Measurements from ENCODE around the gene TACC2.
"Not testable (repeated sequence)": the region's sequence is repeated elsewhere in the genome, so short reads cannot be mapped to it uniquely, and the experiment has no call there.

Gene TACC2, protein sequence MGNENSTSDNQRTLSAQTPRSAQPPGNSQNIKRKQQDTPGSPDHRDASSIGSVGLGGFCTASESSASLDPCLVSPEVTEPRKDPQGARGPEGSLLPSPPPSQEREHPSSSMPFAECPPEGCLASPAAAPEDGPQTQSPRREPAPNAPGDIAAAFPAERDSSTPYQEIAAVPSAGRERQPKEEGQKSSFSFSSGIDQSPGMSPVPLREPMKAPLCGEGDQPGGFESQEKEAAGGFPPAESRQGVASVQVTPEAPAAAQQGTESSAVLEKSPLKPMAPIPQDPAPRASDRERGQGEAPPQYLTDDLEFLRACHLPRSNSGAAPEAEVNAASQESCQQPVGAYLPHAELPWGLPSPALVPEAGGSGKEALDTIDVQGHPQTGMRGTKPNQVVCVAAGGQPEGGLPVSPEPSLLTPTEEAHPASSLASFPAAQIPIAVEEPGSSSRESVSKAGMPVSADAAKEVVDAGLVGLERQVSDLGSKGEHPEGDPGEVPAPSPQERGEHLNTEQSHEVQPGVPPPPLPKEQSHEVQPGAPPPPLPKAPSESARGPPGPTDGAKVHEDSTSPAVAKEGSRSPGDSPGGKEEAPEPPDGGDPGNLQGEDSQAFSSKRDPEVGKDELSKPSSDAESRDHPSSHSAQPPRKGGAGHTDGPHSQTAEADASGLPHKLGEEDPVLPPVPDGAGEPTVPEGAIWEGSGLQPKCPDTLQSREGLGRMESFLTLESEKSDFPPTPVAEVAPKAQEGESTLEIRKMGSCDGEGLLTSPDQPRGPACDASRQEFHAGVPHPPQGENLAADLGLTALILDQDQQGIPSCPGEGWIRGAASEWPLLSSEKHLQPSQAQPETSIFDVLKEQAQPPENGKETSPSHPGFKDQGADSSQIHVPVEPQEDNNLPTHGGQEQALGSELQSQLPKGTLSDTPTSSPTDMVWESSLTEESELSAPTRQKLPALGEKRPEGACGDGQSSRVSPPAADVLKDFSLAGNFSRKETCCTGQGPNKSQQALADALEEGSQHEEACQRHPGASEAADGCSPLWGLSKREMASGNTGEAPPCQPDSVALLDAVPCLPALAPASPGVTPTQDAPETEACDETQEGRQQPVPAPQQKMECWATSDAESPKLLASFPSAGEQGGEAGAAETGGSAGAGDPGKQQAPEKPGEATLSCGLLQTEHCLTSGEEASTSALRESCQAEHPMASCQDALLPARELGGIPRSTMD (N-terminal part only)

GRCh38 chr10:121988361-121989324 is at the start of gene TACC2:
TACC2 (plus strand) TSS chr10:121989163; CDS start chr10:122021982, 32,819 bp downstream.
- peak; percentile 54 for DNase-seq

DNA sequence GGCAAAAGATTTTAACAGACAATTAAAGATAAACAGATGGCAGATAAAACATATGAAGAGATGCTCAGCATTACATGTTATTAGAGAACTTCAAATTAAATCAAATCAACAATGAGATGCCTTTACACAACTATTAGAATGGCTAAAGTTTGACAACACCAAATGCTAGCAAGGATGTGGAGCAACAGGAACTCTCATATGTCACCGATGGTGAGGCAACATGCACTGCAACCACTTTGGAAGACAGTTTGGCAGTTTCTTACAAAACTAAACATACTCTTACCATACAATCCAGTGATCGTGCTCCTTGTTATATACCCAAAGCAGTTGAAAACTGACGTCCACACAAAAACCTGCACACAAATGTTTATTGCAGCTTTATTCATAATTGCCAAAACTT is 47.4 kb upstream of the TACC2 start:
- DNase-seq = no peak

GRCh38 chr10:121942749-121943416 is 46.1 kb upstream of the TACC2 start:
- no peak for DNase-seq

- no peak for DNase-seq
Observed at GRCh38 chr10:121947343-121948330, 41.3 kb upstream of the TACC2 start.

DNA sequence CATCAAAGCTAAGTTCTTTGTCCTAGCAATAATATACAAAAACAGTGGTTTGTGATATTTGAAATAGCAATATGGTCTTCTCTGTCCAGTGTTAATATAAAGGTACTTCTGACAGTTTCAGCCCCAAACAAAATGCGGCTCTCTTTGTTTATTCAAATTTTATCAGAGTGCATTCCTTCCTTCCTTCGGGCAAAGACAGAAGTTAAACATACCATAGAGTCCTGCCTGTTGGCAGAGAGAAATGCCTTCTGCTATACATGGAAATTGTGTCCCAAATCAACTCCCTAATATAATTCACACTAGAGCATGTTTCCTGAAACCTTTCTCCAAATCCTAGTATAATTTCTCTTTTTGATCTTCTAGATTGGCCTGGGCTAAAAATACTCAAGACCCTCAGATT is 39.9 kb upstream of the TACC2 start:
- no peak for DNase-seq

DNA sequence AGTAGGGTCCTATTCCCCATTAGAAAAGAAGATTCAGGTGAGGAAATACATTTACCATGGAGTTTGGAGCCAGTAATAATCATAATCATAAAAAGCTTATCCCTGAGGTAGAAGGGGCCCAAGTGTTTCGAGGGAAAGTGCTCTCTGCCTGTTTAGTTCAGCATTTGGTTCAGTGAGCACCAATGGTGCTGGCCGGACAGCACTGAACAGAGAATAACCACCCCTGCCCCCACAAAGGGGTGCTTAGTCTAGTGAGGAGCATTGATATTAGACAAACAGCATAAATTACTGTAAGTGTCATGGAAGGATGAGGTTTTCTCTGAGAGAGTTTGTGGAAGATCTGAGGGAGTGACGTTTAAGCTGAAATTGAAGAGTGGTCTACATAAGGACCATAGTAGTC is 39.5 kb upstream of the TACC2 start:
- no peak for DNase-seq

DNA sequence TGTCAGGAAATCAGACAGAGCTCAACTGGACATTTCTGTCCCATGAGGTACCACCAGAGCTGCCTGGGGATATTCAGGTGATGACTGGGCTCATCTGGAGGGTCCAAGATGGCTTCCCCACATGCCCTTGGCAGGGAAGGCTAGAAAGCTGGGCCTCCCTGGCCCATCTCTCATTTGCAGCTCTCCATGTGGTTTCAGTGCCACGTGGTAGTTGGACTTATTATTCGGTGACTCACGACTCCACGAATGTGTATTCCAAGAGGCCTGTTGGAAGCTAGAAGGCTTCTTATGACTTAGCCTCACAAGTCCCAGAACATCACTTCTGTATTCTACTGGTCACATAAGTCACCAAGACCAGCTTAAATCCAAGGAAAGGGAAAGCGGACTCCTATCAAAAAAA is 36.7 kb upstream of the TACC2 start:
- DNase-seq = no peak

DNA sequence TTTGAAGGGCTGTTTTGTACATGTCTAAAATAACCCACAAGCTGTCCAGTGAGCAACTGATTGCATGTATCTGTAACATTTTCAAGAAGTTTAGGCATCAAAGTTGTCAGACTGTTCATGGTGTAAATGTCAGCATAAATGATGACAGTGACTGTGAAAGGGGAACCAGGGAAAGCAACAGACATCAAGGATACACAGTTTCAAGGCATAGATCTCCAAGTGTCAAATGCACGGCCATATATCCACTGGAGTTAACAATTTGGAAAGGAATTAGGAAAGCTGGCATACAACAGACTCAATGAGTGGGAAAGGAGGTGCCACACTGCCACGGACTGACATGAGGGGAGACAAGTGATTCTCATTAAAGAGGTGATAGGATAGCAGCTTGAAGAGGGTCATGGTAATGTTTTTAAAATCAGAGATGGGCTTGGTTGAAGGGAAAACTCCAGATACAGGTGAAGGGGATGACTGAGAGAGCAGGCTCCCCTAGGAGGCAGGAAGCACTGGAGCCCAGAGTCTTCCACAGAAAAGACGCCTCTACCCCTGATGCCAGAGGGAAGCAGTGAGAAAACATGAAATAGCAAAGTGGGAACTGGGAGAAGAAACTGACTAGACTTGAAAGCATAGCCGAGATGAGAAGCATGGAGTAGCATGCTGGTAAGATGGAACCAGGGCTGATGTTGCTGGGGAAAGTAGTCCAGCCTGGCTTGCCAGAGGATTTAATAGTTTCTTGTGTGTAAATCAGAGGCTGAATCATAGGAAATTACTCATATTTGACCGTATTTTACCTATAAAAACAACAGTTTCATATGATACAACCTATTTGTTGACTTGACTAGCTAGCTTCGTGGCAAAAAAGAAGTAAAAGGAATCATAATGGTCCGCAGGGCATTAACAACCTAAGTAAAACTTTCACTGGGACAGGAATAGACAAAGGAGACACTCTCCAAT is 32.6 kb upstream of the TACC2 start:
- DNase-seq = no peak

- no peak for DNase-seq
Observed at GRCh38 chr10:121959671-121960070, 29.3 kb upstream of the TACC2 start.

DNA sequence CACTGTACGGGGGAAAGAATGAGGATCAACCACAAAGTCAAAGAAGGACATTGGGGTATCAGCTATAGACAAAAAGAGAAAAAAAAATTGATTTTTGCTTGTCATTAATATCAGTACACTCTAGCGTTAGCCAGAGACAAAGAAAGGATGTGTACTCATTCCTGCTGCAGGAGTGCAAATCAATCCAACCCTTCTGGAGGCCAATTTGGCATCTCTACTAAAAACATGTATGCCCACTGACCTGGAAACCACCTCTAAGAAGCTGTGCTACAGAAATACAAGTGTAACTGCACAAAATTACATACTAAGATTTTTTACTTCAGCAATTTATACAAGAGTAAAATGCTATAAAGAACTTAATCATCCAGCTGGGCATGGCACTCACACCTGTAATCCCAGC is 27.5 kb upstream of the TACC2 start:
- no peak for DNase-seq

DNA sequence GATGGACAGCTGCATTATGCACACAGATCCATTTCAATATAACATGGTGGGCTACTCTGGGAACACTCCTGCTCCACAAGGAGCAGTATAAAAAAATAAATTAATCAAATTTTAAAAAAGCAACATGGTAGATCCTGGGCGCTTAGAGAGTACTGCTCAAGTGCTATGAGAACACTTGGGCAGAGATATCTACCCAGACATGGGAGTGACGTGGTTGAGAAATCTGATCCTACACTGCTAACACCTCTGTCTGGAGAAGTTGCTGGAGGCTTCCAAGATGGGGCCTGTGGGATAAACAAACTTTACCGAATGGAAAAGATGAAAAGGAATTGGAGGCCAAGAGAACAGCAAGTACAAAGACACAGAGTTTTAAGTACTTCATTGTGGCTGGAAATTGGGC is 23.0 kb upstream of the TACC2 start:
- no peak for DNase-seq

DNA sequence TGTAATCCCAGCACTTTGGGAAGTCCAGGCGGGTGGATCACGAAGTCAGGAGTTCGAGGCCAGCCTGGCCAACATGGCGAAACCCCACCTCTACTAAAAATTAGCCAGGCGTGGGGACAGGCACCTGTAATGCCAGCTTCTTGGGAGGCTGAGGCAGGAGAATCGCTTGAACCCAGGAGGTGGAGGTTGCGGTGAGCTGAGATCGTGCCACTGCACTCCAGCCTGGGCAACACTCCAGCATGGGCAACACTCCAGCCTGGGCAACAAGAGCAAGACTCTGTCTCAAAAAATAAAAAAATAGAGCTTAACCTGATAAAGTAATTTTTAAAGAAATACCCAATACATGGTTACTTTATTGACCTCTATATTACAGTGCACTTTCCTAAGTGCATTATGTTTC is 19.9 kb upstream of the TACC2 start:
- DNase-seq = not testable (repeated sequence)

- DNase-seq = peak; percentile 71
Observed at GRCh38 chr10:121974019-121974534, 14.9 kb upstream of the TACC2 start.

DNA sequence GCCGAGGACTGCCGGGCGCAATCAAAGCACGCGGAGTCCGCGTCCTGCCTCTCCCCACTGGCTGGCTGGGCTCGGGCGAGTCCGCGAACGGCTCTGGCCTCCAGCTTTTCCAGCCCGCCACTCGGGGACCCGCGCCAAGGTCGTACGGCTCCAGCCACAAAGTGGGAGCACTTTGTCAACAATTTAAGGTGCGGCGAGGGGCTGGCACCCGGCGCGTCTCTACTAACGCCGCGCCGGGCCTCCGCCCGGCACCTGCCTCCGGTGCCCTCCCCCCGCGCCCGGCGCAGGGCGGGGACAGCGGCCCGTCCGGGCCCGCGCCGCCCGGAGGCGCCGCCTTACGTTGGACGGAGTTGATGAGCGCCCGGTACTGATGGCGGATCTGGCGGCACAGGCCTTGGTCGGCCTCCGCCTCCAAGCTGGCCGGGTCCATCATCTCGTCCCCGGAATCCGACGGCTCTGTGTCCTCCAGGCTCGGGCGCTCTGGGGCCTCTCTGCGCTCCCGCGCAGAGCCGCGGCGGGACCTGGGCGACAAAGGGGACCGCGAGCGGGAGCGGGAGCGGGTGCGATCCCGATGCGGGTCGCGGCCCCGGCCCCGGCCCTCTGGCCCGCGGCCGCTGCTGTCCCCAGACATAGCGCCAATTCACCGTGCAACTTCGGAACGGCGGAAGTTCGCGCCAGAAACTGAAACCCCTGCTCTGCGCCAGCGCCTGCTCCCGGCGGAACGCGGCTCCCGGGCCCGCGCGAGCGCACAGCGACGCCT is 14.2 kb upstream of the TACC2 start, which contains the start of gene NSMCE4A:
Gene NSMCE4A (minus strand): TSS at position 683 of the 760 bp plus-strand sequence. CDS start 52 bp downstream, at position 631.
- DNase-seq = peak; percentile 87

DNA sequence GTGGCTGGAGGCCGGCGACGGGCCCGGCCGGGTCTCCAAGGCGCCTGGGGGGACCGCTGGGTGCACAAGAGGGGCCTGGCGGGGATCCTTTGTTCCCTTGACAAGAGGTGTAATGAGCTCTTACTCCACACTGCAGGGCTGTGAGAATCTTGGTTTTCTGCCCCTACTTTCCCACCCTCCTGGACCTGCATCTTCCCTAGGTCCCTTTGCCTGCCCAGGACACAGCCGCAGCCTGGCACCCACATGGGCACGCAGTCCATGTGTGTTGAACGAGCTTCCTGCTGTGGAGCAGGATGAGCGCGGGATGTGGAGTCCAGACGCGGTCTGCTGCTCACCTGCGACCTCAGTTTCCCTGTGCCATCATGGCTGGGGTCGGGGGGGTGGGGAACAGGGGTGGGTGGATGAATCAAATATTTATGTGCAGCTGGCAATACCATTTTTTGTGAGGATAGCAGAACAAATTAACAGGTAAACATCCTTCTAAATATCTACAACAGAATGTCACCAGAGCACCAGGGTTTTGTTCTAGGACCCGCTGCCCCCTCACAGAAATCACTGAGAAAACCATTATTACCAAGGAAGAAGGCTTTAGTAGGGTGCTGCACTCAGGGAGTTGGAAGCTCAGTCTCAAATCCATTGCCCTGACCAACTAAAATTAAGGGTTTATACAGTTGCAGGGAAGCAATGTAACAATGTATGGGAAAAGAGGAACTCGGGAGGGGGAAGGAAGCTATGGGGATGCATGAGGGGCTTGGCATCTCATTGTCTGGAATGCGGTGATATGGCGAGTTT is 13.5 kb upstream of the TACC2 start:
- no peak for DNase-seq

DNA sequence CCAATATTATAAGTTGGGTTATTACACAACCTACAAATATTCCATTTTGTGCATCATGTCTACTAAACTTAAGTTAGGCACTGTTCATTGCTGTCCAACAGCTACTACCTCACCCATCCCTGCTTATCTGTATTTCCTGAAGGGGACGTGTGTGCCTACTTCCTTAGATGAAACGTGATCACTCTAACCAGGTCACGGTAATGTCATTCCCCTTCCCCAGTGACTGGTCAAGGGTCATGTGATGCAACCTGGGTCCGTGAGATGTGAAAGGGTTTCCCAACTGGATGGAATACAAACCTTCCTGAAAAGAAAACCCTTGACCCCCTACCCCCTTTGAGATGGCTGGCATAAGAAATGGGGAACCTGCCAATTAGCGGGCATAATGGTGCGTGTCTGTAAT is 12.4 kb upstream of the TACC2 start:
- DNase-seq = no peak

DNA sequence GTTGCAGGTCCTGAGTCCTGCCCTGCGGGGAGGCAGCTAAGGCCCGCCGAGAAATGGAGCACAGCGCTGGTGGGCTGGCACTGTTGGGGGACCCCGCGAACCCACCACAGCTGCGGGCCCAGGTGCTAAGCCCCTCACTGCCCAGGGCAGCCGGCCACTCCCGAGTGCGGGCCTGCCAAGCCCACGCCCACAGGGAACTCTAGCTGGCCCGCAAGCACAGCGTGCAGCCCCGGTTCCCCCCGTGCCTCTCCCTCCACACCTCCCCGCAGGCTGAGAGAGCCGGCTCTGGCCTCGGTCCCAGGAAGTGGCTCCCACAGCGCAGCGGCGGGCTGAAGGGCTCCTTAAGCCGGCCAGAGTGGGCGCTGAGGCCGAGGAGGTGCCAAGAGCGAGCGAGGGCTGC is 10.5 kb upstream of the TACC2 start:
- DNase-seq = no peak

All from islet precursor cell (in vitro differentiated cells).